Choroid plexus epithelial cell (primary cell): ENCODE data around the gene EXOC4.

ENCODE experiments used
- DNase-seq: peaks from one replicate; pipeline ENCODE4 v3.0.0-alpha.2; 2010; ENCODE audit warnings: low read depth
- H3K4me3 ChIP-seq: 2 replicates; pipeline ENCODE4 v1.5.1; 2011; ENCODE audit warnings: low read depth, mild to moderate bottlenecking, control low read depth, low read length, moderate library complexity
- TF ChIP-seq, protein P1 (sequence below): conservative IDR thresholded peaks from 2 replicates; pipeline ENCODE4 v1.5.1; 2011; ENCODE audit warnings: low read depth, mild to moderate bottlenecking, control low read depth, inconsistent platforms, low read length, moderate library complexity

EXOC4 gene

DNA sequence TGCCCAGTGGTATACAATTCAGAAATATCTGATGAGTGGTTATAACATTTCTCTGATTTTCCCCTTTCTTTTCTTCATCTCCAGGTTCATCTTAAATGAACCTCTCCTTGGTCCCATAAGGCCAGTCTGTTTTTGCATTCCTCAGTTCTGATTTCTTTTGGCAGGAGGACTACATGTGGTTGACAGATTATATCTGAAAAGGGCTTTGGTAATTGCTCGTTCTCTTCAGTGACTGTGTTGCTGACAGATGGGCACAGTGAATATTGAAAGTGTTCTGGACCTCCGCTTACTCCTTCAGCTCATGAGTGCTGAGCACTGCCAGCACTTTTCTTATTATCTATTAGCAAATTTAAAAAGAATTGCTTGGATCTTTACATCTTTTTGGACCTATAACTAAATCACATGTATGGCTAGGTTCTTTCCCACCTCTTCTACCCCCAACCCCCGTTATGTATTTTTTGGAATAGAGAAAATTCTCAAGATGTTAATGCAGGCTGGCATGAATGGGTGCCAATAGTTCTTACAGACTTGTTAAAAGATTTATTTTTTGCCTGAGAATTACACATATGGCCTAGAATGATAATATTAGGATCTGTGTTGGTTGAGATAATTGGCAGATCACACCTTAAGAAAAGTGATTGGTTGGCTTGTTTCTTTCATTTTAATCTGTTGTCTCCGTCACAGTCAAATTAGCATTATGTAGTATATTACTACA lies 323.0 kb downstream of the EXOC4 start:
- no peak overlapping the region for H3K4me3 ChIP-seq
- TF ChIP-seq, protein P1, sequence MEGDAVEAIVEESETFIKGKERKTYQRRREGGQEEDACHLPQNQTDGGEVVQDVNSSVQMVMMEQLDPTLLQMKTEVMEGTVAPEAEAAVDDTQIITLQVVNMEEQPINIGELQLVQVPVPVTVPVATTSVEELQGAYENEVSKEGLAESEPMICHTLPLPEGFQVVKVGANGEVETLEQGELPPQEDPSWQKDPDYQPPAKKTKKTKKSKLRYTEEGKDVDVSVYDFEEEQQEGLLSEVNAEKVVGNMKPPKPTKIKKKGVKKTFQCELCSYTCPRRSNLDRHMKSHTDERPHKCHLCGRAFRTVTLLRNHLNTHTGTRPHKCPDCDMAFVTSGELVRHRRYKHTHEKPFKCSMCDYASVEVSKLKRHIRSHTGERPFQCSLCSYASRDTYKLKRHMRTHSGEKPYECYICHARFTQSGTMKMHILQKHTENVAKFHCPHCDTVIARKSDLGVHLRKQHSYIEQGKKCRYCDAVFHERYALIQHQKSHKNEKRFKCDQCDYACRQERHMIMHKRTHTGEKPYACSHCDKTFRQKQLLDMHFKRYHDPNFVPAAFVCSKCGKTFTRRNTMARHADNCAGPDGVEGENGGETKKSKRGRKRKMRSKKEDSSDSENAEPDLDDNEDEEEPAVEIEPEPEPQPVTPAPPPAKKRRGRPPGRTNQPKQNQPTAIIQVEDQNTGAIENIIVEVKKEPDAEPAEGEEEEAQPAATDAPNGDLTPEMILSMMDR, result no peak
- peak; percentile 37 for DNase-seq

DNA sequence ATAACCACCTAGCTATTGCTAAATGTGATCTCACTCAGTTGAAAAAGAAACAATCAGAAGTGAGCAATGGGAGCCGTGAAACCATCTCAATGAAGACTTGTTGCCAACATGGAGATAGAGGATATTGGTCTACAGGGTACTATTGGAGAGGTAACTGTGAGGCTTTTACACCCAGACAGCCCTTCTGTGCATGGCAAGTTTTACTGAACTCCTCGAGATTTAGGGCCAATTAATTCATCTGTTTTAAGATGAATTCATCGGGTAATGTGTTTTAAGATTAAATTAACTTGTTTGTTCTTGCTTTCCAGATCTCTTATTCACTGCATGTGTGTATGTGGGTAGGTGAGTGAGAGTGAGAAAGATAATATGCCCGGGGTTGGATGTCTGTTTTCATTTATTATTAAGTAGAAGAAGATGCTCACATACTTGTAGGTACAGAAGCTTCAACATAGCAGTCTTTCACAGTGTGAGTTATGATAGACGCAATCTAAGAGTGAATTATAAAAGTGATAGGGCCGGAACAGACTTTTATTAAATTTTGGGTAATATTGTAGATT lies 323.8 kb downstream of the EXOC4 start:
- DNase-seq, result no peak
- no peak overlapping the region for H3K4me3 ChIP-seq
- TF ChIP-seq, protein P1, result no peak

GRCh38 chr7:133582766-133583523 lies 330.1 kb downstream of the EXOC4 start:
- H3K4me3 ChIP-seq, result no peak overlapping the region
- TF ChIP-seq, protein P1, result no peak
- peak; percentile 90 for DNase-seq

DNA sequence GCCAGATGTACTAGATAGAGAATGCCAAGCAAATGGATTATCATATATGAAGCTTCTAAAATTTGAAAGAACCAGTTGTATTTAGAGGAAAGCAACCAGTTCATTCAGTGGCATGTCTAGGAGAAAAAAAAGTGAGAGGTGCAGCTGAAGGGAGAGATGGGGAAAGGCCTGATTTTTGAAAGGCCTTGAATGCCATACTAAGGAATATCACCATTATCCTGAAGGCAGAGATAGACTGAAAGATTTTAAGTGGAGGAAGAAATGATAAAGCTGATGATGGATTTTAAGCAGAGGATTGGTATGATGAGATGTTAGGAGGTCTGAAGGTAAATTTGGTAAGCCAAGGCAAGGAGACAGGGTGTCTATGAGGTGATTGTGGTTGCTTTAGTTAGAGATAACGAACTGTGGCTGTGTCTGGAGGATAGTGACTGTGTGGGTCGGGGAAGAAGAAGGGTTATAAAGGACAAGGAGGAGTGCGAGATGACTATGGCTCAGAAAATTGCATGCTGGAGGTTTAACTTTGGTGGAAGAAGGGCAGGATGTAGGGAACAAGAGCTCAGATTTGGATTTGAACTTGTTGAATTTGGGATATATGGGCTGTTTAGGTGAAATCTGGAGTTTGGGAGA lies 330.8 kb downstream of the EXOC4 start:
- H3K4me3 ChIP-seq, result no peak overlapping the region
- TF ChIP-seq, protein P1, result no peak
- DNase-seq, result no peak

- TF ChIP-seq, protein P1, result no peak
- H3K4me3 ChIP-seq, result no peak overlapping the region
- no peak for DNase-seq
These were observed 332.2 kb downstream of the EXOC4 start for GRCh38 chr7:133584956-133585668.

- H3K4me3 ChIP-seq, result no peak overlapping the region
- TF ChIP-seq, protein P1, result no peak
- DNase-seq, result no peak
These were observed 333.4 kb downstream of the EXOC4 start for GRCh38 chr7:133586253-133586652.
